Panc1 (cell line): ENCODE data around the gene BACH2. TPM values are rescaled to one million over a fixed set of nuclear protein-coding genes. Genes with fewer than 3 reads are reported as not detected.

Experiments used
- ATAC-seq: fragments of 200-7000 bp; cut with Tn5 transposase; 2 replicates; pipeline ENCODE4 v1.9.1; 2020; ENCODE audit warnings: mild to moderate bottlenecking, moderate library complexity
- BruUV-seq: library from RNA; stranded (reverse); fragments of 400-500 nt; replicated peaks from 2 replicates; lab custom pipeline; 2021; lab: Mats Ljungman, UMichigan
- CTCF ChIA-PET: fragments of 300-600 bp; sonication (Branson Sonifier 250); formaldehyde crosslinking; loops from one replicate; lab custom pipeline; 2022; ENCODE audit warnings: antibody characterized with exemption; lab: Charles Lee
- POLR2A ChIA-PET: fragments of 300-600 bp; sonication (Branson Sonifier 250); formaldehyde crosslinking; loops from one replicate; lab custom pipeline; 2022; ENCODE audit warnings: antibody characterized with exemption; lab: Charles Lee
- DNase-seq: peaks from one replicate; pipeline ENCODE4 v3.0.0-alpha.2; 2010; ENCODE audit warnings: low read depth, low spot score
- H3K27ac ChIP-seq: 2 replicates; pipeline ENCODE4 v1.5.1; 2011; ENCODE audit warnings: mild to moderate bottlenecking, low read length, inconsistent platforms
- H3K27me3 ChIP-seq: fragments of 200-500 bp; sonication (Bioruptor generic); 2 replicates; pipeline ENCODE4 v1.6.0; 2014; ENCODE audit warnings: low read length, inconsistent platforms; ENCODE audit not compliant: control insufficient read depth, insufficient read depth
- H3K36me3 ChIP-seq: fragments of 200-500 bp; sonication (Bioruptor generic); 2 replicates; pipeline ENCODE4 v1.5.1; 2014; ENCODE audit warnings: inconsistent platforms, mild to moderate bottlenecking, low read length, moderate library complexity; ENCODE audit not compliant: control insufficient read depth, insufficient read depth
- H3K4me1 ChIP-seq: 2 replicates; pipeline ENCODE4 v1.5.1; 2011; ENCODE audit warnings: inconsistent platforms, mild to moderate bottlenecking, low read length, moderate library complexity; ENCODE audit not compliant: control insufficient read depth, insufficient read depth
- H3K4me3 ChIP-seq, 2 experiments: 2 replicates each; pipeline ENCODE4 v1.5.1; 2011 to 2012; ENCODE audit warnings: low read depth in 2 of 2, low read length in 2 of 2, mild to moderate bottlenecking in 2 of 2, inconsistent platforms in 1 of 2, moderate library complexity in 1 of 2
- H3K9me3 ChIP-seq: fragments of 200-500 bp; sonication (Bioruptor generic); 2 replicates; pipeline ENCODE4 v1.5.1; 2014; ENCODE audit warnings: low read depth, mild to moderate bottlenecking, inconsistent platforms, low read length, moderate library complexity; ENCODE audit not compliant: control insufficient read depth, insufficient read depth
- CTCF ChIP-seq: fragments of 450-650 bp; IDR thresholded peaks from 2 replicates; pipeline ENCODE4 v1.5.1; 2017; ENCODE audit warnings: mild to moderate bottlenecking
- POLR2AphosphoS5 ChIP-seq: IDR thresholded peaks from 2 replicates; pipeline ENCODE4 v1.6.1; 2012; ENCODE audit warnings: mild to moderate bottlenecking, low read depth, low read length, moderate library complexity
- REST ChIP-seq, 2 experiments: IDR thresholded peaks; 2 replicates each; pipeline ENCODE4 v1.6.1; 2011 to 2012; ENCODE audit warnings: low read depth in 2 of 2, control low read depth in 1 of 2, low read length in 1 of 2, mild to moderate bottlenecking in 1 of 2, moderate library complexity in 1 of 2; ENCODE audit not compliant: insufficient read depth in 1 of 2
- SIN3A ChIP-seq: IDR thresholded peaks from 2 replicates; pipeline ENCODE4 v1.6.1; 2012; ENCODE audit warnings: low read depth, mild to moderate bottlenecking, low read length, moderate library complexity, borderline replicate concordance; ENCODE audit not compliant: insufficient read depth
- TCF7L2 ChIP-seq: IDR thresholded peaks from 2 replicates; pipeline ENCODE4 v1.6.1; 2011; ENCODE audit warnings: mild to moderate bottlenecking, low read depth, low read length, inconsistent platforms
- in situ Hi-C: cut with HindIII; loops from 2 replicates; pipeline ENCODE4 v1.10.0; 2016; ENCODE audit warnings: low sequenced_read_pairs, low pct_unique_long_range_greater_than_20kb
- intact Hi-C: fragments of 100-400 bp; cut with micrococcal nuclease; formaldehyde crosslinking; loops from one replicate; pipeline ENCODE4 v1.10.0; 2022; ENCODE audit not compliant: unreplicated experiment
- total RNA-seq: library from RNA; stranded (reverse); gene quantifications from one replicate; pipeline ENCODE4 v1.2.1, GENCODE V29; 2021; ENCODE audit not compliant: unreplicated experiment

BACH2 gene
- total RNA-seq, 1 experiment from 2014 or later = 1.6 TPM

- H3K27me3 ChIP-seq = no peaks in the 10 kb centered on the region
- ChIA-PET CTCF (no interaction called here), POLR2A (interaction anchor here (0.6 kb wide), 1 partner anchor 84 kb away, joined by 3 read pairs; no protein-coding TSS in a partner anchor)
- H3K27ac ChIP-seq = no peak overlapping the region
- H3K4me1 ChIP-seq = no peaks in the 10 kb centered on the region
- no peak for DNase-seq
- H3K9me3 ChIP-seq = no peaks in the 10 kb centered on the region
- no TSS peak for BruUV-seq
- no peak for ATAC-seq
- no peaks in the 10 kb centered on the region for H3K36me3 ChIP-seq
- intact Hi-C loops = no loop called here
- in situ Hi-C loops = no loop called here
- TF ChIP-seq SIN3A (no peak), CTCF (no peak), POLR2AphosphoS5 (no peak), REST (IDR thresholded peaks at IDR 0.05; ENCODE audit: insufficient read depth in 1 of 2, low read depth in 2 of 2, low read length in 1 of 2) (no peak), TCF7L2 (no peak)
- H3K4me3 ChIP-seq = no peak overlapping the region
Measured at GRCh38 chr6:90065173-90065572, 231.5 kb downstream of the BACH2 start.

GRCh38 chr6:90062667-90063066, 234.0 kb downstream of the BACH2 start:
- no peaks in the 10 kb centered on the region for H3K4me1 ChIP-seq
- DNase-seq (no peak), ATAC-seq (no peak)
- ChIA-PET POLR2A (no interaction called here), CTCF (no interaction called here)
- no peaks in the 10 kb centered on the region for H3K27me3 ChIP-seq
- no TSS peak for BruUV-seq
- TF ChIP-seq REST (IDR thresholded peaks at IDR 0.05; ENCODE audit: insufficient read depth in 1 of 2, low read depth in 2 of 2, low read length in 1 of 2) (no peak), POLR2AphosphoS5 (no peak), CTCF (no peak), SIN3A (no peak), TCF7L2 (no peak)
- in situ Hi-C loops (no loop called here), intact Hi-C loops (no loop called here)
- no peak overlapping the region for H3K4me3 ChIP-seq
- no peaks in the 10 kb centered on the region for H3K36me3 ChIP-seq
- no peaks in the 10 kb centered on the region for H3K9me3 ChIP-seq
- no peak overlapping the region for H3K27ac ChIP-seq
